Measurements from ENCODE around the gene SCAF4. TPM values are rescaled to one million over a fixed set of nuclear protein-coding genes. Genes with fewer than 3 reads are reported as not detected.

The SCAF4 gene
- total and polyA plus RNA-seq, 2 of the 8 experiments (the other 6 are each of a cell fraction or from before 2014, with no cell fraction given): 28.9 to 55.1 TPM

DNA sequence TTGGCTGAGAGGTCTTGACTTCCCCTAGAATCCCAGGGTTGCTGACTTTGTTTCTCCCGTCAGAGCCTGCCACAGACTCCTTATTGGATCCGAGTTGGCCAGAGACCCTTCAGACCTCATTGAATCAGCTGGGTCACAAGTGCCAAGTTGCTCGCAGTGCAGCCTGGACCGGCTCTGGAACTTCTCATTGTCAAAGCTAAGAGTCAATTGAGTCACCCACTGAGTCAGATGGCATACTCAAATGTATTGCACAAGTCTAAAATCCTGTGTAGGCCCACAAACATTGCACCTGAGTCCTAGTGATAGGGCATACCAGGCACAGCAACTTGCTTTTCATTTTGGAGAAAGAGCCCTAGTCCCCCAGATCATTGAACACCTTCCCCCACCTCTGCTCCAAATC, 20.4 kb upstream of the SCAF4 start (continued):
- TF ChIP-seq RAD21 (IDR thresholded peaks at IDR 0.05 in 1 of 2, conservative IDR thresholded peaks at IDR 0.05 in 1 of 2; ENCODE audit: low read depth in 2 of 2, low read length in 2 of 2): no peak
- no peak for TF ChIP-seq HDAC6 (IDR thresholded peaks at IDR 0.05; ENCODE audit: low read depth, low read length)
